Embryonic facial prominence (tissue), 1 donor: ENCODE results near the gene PABPC1L.
"Not testable (repeated sequence)": the region's sequence is repeated elsewhere in the genome, so short reads cannot be mapped to it uniquely, and the experiment has no call there.

Experiments used
- DNase-seq: peaks from one replicate; pipeline ENCODE4 v3.0.0-alpha.2; 2016; ENCODE audit errors: extremely low spot score

Gene PABPC1L

GRCh38 chr20:44909872-44910689 is at the start of gene PABPC1L:
PABPC1L (plus strand) TSS chr20:44910060; CDS start chr20:44910144, 84 bp downstream.
- no peak for DNase-seq

- DNase-seq: no peak
These were observed 48.3 kb upstream of the PABPC1L start for GRCh38 chr20:44861531-44862006.

- DNase-seq: no peak
These were observed 47.6 kb upstream of the PABPC1L start for GRCh38 chr20:44862286-44862685.

GRCh38 chr20:44863365-44864084 is 46.3 kb upstream of the PABPC1L start:
- not testable (repeated sequence) for DNase-seq

- DNase-seq: not testable (repeated sequence)
These were observed 45.4 kb upstream of the PABPC1L start for GRCh38 chr20:44864493-44864892.

- no peak for DNase-seq
These were observed 43.0 kb upstream of the PABPC1L start for GRCh38 chr20:44866703-44867335.

- DNase-seq: no peak
These were observed 40.4 kb upstream of the PABPC1L start for GRCh38 chr20:44869471-44869870.

GRCh38 chr20:44882360-44882759 is 27.5 kb upstream of the PABPC1L start:
- DNase-seq: not testable (repeated sequence)

- no peak for DNase-seq
These were observed 26.5 kb upstream of the PABPC1L start for GRCh38 chr20:44883214-44883902.

GRCh38 chr20:44884907-44885391 is 24.9 kb upstream of the PABPC1L start:
- DNase-seq: no peak

GRCh38 chr20:44885392-44886265 is 24.2 kb upstream of the PABPC1L start, which contains the start of gene YWHAB:
YWHAB (plus strand) TSS chr20:44885705; CDS start chr20:44901534, 15,829 bp downstream.
- DNase-seq: peak; percentile 95

GRCh38 chr20:44886266-44886651 is 23.6 kb upstream of the PABPC1L start:
- DNase-seq: no peak

GRCh38 chr20:44886828-44887227 is 23.0 kb upstream of the PABPC1L start:
- no peak for DNase-seq

- DNase-seq: no peak
These were observed 22.4 kb upstream of the PABPC1L start for GRCh38 chr20:44887466-44887865.

GRCh38 chr20:44888226-44889103 is 21.4 kb upstream of the PABPC1L start:
- DNase-seq: no peak

GRCh38 chr20:44891826-44892225 is 18.0 kb upstream of the PABPC1L start:
- DNase-seq: no peak

- DNase-seq: no peak
These were observed 14.9 kb upstream of the PABPC1L start for GRCh38 chr20:44894959-44895358.

- DNase-seq: no peak
These were observed 13.3 kb upstream of the PABPC1L start for GRCh38 chr20:44896583-44896982.

- no peak for DNase-seq
These were observed 12.7 kb upstream of the PABPC1L start for GRCh38 chr20:44897133-44897532.
